Gastrocnemius medialis (tissue), 4 donors: ENCODE data around the gene MAP3K12.

Experiments used
- CTCF ChIP-seq, 5 experiments: fragments of 450-650 bp in 3 of 5; fragments of 200-600 bp in 2 of 5; sonication (generic) in 2 of 5; IDR thresholded peaks in 4 of 5; conservative IDR thresholded peaks in 1 of 5; 1 replicate in 4 of 5; 2 replicates in 1 of 5; pipeline ENCODE4 v1.5.1; 2016 to 2019; ENCODE audit warnings: antibody characterized with exemption in 5 of 5, mild to moderate bottlenecking in 3 of 5, moderate library complexity in 3 of 5
- POLR2A ChIP-seq, 2 donors: fragments of 450-650 bp; IDR thresholded peaks; one replicate each; pipeline ENCODE4 v1.6.1; 2017; ENCODE audit warnings: antibody characterized with exemption in 2 of 2, mild to moderate bottlenecking in 2 of 2, moderate library complexity in 2 of 2

- TF ChIP-seq POLR2A (IDR thresholded peaks at IDR 0.05) (no peak), CTCF (IDR thresholded peaks at IDR 0.05 in 4 of 5, conservative IDR thresholded peaks at IDR 0.05 in 1 of 5) (no peak)
Observed at GRCh38 chr12:53472056-53472582, 27.1 kb downstream of the MAP3K12 start.
